Kidney glomerular epithelial cell (primary cell): Measurements from ENCODE around the gene SDK1.
"Not testable (repeated sequence)": the region's sequence is repeated elsewhere in the genome, so short reads cannot be mapped to it uniquely, and the experiment has no call there.

Experiments used
- DNase-seq: peaks from one replicate; lab custom pipeline; 2025; lab: John Stamatoyannopoulos, UW

Gene SDK1

DNA sequence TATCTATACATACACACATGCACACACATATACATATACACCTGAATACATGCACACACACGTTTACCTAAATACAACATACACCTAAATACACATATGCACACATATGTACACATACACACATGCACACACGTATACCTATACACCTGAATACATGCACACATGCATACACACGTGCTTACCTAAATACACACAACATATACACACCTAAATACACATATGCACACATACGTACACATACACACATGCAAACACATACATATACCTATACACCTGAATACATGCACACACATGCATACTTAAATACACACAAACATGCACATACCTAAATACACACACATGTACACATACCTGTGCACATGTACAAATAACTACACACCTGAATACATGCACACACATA lies 947.2 kb downstream of the SDK1 start:
- DNase-seq = no peak

DNA sequence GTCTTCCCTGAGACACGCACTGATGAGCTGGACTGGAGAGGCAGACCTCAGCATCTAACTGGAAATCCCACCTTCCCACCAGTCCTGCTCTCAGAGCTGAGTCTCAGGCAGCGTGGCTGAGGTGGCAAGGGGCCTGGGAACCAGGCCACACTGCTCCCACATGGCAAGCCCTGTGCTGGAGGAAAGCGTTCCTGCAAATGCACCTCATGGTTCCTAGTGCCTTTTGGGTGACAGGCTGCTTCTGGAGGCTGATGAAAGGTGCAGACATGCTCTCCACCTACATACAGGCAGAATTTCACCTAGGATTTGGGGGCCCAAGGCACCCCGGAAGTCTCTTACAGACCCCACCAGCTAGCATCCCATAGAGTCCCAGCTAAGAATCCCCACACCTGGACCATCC lies 948.2 kb downstream of the SDK1 start:
- DNase-seq = no peak

DNA sequence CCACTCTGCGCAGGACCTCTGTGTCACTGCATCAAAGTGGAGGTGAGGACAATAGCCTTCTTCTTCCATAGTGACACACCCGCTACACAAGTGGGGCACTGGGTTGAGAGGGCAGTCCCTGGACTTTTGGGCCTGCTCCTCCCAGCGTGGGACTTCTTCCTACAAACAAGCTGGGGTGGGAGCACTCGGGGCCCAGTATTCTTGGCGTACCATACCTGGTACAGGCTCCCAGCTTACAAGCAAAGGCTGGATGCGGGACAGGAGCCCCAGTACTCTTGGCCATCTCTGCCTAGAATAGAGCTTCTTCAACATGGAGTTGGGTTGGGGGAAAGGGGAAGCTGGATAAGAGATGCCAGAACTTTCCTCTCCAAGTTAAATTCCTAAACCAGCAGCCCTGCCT lies 954.3 kb downstream of the SDK1 start:
- no peak for DNase-seq

DNA sequence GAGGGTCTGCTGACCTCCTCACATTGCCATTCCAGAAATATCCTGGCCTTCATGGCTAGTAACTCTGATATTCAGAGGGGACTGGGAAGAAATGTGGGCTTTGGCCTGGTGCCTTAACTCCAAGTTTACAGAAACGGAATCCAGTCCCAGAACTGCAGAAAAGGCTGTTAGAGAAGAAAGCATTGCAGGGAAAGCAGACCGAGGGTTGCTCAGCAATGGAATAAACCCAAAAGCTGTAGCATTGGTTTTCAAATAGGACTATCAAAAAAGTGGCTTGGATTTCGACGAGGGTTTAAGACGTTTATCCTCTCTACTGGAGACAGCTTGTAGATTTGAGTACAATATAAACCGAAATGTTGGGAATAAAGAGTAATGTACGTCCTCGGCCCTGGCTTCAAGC lies 955.2 kb downstream of the SDK1 start:
- no peak for DNase-seq

DNA sequence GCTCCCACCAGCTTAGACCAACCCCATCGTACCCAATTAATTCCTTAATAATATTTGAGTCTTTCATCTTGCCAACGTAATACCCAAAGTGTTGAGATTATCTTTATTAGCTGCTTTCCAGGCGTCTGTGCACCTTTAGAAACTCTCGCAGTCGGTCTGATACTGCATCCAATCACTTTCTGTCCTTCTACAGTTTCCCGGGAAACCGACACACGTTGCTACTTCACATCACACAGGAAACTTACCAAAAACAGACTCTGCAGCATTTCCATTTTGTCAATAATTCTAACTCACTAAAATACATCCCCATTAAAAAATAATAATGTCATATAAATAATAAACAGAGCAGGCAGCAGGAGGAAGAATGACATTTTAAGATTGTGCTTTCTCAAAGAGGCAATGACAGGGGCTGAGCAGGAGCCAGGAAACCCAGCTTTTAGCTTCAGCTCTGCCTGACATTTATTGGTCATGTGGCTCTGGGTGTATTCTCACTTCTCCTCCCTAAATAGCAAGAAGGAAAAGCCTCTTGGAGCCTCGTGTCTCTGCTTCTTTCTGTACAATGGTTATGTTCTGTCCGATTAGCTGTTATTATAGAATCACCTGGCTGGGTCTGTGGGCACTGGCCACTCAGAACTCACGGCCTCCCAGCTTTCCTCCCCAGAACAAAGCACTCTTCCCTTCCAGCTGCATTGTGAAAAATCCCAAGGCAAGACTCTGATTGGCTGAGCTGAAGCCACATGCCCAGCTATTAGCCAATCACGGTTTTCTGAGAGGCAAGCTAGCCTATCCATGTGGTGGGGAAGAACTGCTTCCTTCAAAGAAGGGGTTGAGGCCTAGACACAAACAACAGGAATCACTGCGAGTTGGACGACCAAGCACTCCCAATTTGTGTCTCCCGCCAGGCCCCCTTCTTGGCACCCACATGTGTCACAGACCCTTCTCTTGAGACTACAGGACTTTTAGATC lies 956.4 kb downstream of the SDK1 start:
- DNase-seq = no peak

DNA sequence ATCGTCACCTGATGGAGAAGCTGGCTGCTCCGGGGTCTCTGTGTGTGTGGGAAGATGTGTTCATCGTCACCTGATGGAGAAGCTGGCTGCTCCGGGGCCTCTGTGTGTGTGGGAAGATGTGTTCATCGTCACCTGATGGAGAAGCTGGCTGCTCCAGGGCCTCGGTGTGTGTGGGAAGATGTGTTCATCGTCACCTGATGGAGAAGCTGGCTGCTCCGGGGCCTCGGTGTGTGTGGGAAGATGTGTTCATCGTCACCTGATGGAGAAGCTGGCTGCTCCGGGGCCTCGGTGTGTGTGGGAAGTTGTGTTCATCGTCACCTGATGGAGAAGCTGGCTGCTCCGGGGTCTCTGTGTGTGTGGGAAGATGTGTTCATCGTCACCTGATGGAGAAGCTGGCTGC lies 959.1 kb downstream of the SDK1 start:
- DNase-seq = not testable (repeated sequence)

DNA sequence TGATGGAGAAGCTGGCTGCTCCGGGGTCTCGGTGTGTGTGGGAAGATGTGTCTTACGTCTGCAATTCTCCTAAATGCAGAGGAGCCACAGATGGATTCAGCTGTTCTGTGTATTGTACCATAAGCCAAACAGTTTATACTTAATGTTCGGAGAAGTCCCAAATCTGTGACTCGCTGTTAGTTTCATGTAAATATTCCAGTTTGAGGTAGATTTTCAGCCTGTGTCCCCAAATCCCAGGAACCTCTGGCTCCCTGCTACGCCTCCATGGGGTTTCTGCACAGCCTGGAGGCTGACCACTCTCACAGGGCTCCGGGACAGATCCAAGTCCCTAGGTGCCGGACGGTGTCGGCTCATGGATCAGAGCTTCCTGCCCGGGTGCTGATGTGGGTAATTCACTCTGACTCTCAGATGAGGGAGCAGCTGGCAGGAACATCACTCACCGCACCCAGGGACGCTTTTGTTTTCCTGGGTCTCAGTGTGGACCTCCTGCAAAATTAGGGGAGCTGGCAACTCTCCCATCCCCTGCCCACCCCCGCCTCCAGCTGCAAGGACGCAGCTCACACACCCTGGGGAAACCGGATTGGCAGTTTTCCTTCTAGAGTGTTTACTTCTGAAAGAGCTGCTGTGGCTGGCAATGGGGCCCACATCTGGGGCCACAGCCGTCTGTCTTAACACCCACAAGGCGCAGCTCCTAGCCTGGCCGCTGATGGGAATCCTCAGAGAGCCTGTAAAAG lies 960.0 kb downstream of the SDK1 start:
- no peak for DNase-seq

DNA sequence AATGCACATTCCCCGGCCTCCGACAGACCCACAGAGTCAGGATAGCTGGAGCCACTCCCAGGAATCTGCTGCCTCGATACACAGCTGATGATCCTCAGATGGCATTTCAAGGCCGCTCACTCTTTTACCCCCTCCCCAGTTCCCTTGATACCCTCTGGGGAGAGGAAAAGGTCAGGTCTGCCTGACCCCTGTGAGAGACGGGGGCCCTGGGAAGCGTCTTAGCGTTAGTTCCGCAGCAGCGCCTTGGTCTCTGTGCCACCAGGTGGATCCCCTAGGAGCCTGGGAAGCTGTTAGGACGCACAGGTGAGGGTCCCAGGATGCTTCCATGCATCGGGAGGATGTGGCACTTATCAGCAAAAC lies 960.5 kb downstream of the SDK1 start:
- no peak for DNase-seq

DNA sequence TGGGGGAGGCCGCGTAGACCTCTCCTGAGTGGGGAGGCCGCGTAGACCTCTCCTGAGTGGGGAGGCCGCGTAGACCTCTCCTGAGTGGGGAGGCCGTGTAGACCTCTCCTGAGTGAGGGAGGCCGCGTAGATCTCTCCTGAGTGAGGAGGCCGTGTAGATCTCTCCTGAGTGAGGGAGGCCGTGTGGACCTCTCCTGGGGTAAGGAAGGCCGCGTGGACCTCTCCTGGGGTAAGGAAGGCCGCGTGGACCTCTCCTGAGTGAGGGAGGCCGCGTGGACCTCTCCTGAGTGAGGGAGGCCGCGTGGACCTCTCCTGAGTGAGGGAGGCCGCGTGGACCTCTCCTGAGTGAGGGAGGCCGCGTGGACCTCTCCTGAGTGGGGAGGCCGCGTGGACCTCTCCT lies 963.2 kb downstream of the SDK1 start:
- DNase-seq = not testable (repeated sequence)

DNA sequence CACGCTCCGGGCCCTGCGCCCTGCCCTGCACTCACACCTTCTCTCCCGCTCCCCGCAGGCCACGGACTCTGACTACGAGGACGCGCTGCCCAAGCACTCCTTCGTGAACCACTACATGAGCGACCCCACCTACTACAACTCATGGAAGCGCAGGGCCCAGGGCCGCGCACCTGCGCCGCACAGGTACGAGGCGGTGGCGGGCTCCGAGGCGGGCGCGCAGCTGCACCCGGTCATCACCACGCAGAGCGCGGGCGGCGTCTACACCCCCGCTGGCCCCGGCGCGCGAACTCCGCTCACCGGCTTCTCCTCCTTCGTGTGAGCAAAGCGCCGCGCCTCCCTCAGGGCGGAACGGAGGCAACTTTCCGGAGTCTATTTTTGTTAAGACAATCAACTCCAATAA lies 964.0 kb downstream of the SDK1 start:
- DNase-seq = no peak

DNA sequence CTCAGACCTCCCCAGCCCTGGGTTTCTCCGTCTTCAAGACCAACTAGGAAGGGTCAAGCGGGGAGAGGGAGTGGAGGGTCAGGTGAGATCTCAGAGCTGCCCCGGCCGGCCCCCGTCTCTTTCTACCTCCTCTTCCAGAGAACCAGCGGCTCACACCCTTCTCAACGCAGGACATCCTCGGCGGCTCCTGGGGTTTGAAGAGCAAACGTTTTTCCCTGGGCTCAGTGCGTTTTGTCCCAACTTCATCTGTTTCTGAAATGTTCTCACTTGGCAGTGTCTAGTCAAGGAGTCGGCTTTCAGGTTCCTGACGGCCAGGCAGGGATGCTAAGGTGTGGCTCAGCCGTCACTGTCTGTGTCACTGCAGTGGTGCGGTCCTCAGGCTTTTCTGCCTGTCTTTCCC lies 964.6 kb downstream of the SDK1 start:
- DNase-seq = no peak

DNA sequence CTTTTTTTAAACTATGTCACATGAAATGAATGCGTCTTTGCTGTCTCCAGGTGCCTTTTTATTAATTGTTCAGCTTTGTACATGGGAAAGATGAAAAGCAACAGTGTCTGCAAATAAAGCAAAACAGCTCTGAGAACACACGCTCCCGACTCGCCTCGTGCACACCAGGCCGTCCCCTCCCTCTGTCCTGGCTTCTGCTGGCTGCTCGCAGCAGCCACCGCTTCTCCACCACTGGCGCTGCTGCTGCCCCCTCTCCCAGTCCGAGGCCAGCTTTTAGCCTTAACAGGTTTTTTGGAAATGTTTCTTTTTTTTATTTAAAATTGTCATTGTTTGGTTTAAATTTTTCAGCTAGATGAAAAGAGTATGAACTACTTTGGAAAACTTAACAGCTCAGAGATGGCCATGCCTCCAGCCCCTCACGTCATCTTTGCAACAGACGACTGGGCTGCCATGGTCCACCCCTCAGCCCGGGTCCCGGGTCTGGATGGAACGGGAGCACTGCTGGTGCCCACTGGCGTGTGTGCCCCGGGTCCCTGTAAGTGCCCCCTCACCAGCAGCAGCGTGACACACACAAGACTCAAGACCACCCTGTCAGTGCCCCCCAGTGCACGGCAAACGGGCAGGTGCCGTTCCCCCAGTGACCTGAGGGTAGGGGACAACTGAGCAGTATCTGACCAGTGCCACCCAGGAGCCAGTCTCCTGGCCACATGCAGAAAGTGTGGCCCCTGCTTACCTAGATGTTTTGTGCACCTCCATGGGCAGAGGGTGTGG lies 965.4 kb downstream of the SDK1 start:
- DNase-seq = no peak

DNA sequence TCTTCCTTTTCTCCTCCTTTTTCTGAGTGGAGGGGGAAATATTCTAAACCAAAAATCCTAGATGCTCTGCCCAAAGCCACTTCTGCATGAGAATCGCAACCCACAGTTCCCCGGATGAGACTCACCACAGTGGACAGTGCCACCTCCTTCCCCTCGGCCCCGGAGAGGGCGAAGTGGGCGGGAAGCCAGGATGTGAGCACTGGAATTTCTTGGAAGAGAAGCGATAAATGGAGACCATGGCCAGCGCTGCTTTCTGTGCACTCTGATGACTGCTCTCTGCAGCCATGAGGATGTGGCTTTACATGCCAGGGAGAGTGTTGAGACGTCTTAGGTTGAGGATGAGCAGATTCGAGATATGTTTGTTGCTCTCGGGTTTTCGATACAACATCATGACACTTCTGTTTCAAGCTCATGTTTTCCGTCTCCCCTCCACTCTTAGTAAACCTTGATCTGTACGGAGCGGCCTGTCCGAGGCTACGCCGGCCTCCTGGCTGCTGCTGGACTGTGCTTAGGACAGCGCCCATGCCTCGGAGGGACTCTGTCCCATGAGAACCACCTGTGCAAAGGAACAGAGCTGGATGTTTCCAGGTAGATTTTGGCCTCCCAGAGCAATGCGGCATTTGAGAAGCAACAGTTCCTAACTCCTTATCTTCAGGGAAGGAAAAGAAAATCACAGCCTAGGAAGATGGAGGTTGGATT lies 966.4 kb downstream of the SDK1 start:
- no peak for DNase-seq

DNA sequence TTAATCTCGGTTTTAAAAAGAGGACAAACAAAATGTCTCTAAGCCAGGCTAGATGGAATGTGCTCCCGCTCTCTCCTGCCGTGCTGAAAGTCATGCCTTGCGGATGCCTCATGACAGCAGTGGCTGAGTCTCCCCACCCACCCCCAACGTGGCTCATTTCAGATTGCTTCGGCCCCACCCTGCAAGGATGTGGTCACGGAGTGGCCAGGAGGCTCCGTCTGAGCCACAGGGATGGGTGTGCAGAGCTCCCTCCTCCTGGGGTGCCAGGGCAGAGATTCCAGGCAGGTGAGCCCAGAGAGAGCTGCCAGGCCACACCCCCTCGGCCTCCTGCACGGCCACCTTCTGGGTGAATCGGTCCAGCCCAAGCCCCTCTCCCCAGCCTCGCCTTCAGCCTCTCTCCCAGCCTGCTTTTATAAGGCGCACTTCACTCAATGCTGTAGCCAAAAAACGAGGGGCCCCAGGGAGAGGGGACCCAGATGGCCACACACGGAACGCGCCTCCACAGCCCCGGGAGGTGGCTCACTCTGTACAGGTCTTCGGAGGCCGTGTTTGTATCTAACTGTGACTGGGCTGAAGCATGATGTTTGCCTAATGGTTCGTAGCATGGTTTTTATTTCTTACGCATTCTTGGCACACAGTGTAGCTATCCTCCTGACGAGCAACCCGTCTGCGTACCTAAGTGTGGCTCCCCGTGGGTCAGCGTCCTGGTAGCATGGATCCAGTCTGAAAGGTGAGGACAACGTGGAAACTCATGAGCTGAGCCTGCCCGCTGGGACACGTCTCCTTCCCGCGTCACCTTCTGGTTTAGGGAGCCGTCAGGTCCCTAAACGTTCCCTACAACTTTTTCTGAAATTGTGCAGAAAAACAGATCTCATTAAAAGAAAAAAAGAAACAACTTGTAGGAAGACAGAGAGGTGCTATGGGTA lies 967.3 kb downstream of the SDK1 start:
- no peak for DNase-seq

DNA sequence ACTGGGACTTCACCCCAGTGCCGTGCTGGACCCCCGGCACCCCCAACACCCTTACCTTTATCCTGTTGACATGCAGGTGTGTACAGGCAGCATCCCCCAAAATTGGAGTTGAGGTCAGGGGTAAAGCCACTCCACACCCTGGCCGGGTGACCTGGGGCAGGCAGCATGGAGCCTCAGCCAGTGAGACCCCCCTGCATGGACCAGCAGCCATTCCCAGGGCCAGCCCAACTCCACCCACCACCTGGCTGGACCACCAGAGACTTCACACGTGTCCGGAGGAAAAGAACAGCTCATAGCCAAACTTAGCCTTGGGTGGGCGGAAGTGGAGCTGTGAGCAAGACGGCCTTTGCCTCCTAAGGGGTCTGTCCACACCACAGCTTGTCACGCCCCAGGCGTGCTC lies 968.0 kb downstream of the SDK1 start:
- no peak for DNase-seq

DNA sequence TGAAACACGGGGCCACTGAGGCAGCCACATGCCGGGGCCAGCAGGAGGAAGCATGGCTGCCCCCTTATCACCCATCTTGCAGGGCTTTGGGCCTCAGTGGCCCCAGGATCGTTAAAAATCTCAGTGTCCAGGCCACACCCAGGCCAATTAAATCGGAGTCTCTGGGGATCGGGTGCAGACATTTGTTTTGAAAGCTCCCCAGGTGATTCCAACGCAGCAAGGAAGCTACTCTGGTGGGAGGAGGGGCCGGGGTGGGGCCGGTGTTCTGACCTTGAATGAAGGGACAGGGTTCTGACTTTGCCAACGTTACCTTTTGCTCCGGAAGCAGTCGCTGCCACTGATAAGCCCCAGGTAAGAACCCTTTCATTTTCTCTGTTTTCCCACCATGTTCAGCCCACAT lies 968.7 kb downstream of the SDK1 start:
- no peak for DNase-seq

DNA sequence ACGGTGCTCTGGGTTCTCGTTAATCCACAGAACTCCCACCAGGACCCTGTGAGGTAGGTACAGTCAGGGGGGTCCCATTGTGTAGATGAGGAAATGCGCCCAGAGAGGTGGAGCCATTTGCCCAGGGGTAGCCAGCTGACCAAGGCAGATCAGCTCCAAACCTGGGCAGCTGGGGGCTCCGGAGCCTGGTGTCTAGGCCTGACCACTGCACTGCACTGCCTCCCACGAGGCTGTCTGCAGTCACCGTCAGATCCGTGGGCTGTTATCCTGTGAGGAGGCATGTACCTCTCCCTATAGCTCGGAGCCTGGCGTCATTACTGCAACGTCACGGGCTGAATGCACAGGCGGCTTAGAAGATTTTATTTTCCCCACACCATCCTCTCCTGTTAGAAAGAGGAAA lies 969.2 kb downstream of the SDK1 start:
- DNase-seq = no peak

DNA sequence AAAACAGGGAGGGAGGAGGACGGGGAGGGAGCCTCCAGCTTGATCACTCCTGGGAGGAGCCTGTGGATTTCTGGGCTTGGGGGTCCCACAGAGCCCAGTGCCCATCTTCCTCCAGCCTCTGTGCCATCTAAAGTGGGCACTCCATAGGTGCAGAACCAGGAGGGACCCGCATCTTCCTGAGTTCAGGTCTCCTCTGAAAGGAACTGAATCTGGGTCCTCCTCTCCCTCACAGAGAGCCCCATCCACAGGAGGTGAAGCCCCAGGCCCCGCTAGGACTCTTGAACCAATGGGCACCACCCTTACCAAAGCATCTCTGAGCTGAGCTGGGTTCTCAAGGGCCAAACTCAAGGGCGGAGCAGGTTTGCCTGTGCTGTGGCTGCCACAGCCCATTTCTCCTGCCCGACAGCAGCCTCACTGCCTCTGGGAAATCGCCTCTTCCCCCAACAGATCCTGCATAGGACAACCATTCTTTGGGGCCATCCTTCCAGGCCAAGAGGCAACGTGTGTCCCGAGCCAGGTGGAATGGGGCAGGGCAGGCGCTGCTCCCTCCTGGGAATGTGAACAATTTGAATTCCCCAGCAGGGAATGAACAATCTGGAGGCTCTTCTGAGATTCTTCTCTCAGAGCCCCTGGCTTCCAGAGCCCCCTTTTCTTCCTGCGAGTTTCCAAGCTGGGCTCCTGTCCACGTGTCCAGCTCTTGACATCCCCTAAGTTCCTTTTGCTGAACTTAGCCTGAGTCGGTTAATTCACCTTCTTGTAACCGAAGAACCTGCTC lies 970.1 kb downstream of the SDK1 start:
- no peak for DNase-seq

DNA sequence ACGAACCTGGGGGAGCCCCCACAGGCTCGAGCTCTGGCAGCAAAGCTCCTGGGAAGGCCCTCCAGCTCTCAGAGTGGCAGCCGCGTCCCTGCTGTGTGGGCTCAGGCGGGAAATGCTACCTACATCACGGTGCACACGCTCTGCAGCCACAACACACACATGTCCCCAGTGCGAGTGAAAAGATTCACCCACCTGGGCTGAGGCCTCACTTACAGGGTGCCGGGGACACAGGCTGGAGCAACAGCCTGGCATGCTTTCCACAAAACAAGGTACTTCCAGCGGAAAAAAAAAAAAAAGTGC lies 970.6 kb downstream of the SDK1 start:
- DNase-seq = no peak

DNA sequence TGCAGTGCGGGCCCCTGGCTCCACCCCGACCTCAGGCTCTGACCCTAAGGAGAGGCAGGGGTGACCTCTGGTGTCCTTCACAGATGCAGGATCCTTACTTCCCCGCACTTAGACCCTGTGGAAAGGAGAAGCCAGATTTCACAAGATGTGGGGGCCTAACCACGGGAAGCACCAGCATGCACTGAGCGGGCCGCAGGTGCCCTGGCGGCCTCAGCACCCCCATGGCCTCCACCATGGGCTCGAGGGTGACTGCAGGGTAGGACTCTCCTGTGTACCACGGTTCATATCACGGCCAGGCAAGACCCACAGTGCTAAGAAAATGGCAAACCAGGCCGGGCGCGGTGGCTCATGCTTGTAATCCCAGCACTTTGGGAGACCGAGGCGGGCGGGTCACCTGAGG lies 971.1 kb downstream of the SDK1 start:
- no peak for DNase-seq
